Activated naive CD4-positive, alpha-beta T cell treated with anti-CD3 and anti-CD28 coated beads, Interleukin-2, amount 10 ng/mL, durations not matched to agents 7 days and 5 days (primary cell): ENCODE data around the gene BCAN.

Experiments
- CTCF ChIA-PET: fragments of 350-600 bp; sonication (Branson Sonifier 250); formaldehyde crosslinking; loops from one replicate; lab custom pipeline; 2021; ENCODE audit warnings: antibody characterized with exemption; lab: Charles Lee
- DNase-seq: peaks from one replicate; pipeline ENCODE4 v3.0.0-alpha.2; 2020
- H3K27ac Mint-ChIP-seq: one replicate; pipeline ENCODE4 v1.8.0; 2021; ENCODE audit warnings: mild to moderate bottlenecking, moderate library complexity, mixed read lengths
- H3K27me3 Mint-ChIP-seq: one replicate; pipeline ENCODE4 v1.8.0; 2021; ENCODE audit warnings: mild to moderate bottlenecking, mixed read lengths
- H3K36me3 Mint-ChIP-seq: one replicate; pipeline ENCODE4 v1.8.0; 2021; ENCODE audit warnings: mixed read lengths
- H3K4me1 Mint-ChIP-seq: one replicate; pipeline ENCODE4 v1.8.0; 2021; ENCODE audit warnings: mixed read lengths
- H3K4me3 Mint-ChIP-seq: one replicate; pipeline ENCODE4 v1.8.0; 2021; ENCODE audit warnings: mild to moderate bottlenecking, moderate library complexity, mixed read lengths
- H3K9me3 Mint-ChIP-seq: one replicate; pipeline ENCODE4 v1.8.0; 2021; ENCODE audit warnings: mixed read lengths

Gene BCAN

GRCh38 chr1:156642265-156643048 lies 540 bp downstream of the BCAN start:
- Mint-ChIP-seq H3K9me3 (no peaks in the 10 kb centered on the region), H3K36me3 (no peaks in the 10 kb centered on the region), H3K4me3 (no peak overlapping the region), H3K27ac (no peak overlapping the region), H3K4me1 (peaks cover 33% of the 10 kb centered on the region), H3K27me3 (peaks cover 96% of the 10 kb centered on the region)
- DNase-seq: no peak
- CTCF ChIA-PET: interaction anchor here (1.0 to 5.5 kb wide), 8 partner anchors 13 to 217 kb away, joined by 3 to 47 read pairs (median 10); partner anchors contain the start of genes HAPLN2 and INSRR

GRCh38 chr1:156643049-156643777 lies 1.3 kb downstream of the BCAN start:
- DNase-seq: no peak
- CTCF ChIA-PET: interaction anchor here (0.7 to 5.5 kb wide), 13 partner anchors 9 to 256 kb away, joined by 3 to 47 read pairs (median 6); partner anchors contain the start of genes HAPLN2 and INSRR
- no peak overlapping the region for H3K4me3 Mint-ChIP-seq
- no peaks in the 10 kb centered on the region for H3K9me3 Mint-ChIP-seq
- H3K27ac Mint-ChIP-seq: no peak overlapping the region
- H3K36me3 Mint-ChIP-seq: no peaks in the 10 kb centered on the region
- peaks cover 98% of the 10 kb centered on the region for H3K27me3 Mint-ChIP-seq
- peaks cover 33% of the 10 kb centered on the region for H3K4me1 Mint-ChIP-seq

GRCh38 chr1:156643778-156644092 lies 1.8 kb downstream of the BCAN start:
- Mint-ChIP-seq H3K27me3 (peaks cover 98% of the 10 kb centered on the region), H3K36me3 (no peaks in the 10 kb centered on the region), H3K9me3 (no peaks in the 10 kb centered on the region), H3K4me1 (peaks cover 33% of the 10 kb centered on the region), H3K4me3 (no peak overlapping the region), H3K27ac (no peak overlapping the region)
- CTCF ChIA-PET: interaction anchor here (0.7 to 5.5 kb wide), 11 partner anchors 9 to 257 kb away, joined by 3 to 47 read pairs (median 7); partner anchors contain the start of genes HAPLN2 and INSRR
- DNase-seq: peak; percentile 68

- Mint-ChIP-seq H3K27me3 (peaks cover 98% of the 10 kb centered on the region), H3K27ac (no peak overlapping the region), H3K4me1 (peaks cover 33% of the 10 kb centered on the region), H3K9me3 (no peaks in the 10 kb centered on the region), H3K4me3 (no peak overlapping the region), H3K36me3 (no peaks in the 10 kb centered on the region)
- CTCF ChIA-PET: interaction anchor here (0.7 to 5.5 kb wide), 11 partner anchors 10 to 257 kb away, joined by 3 to 47 read pairs (median 7); partner anchors contain the start of genes HAPLN2 and INSRR
- DNase-seq: no peak
Measured at GRCh38 chr1:156644146-156644545, 2.2 kb downstream of the BCAN start.

DNA sequence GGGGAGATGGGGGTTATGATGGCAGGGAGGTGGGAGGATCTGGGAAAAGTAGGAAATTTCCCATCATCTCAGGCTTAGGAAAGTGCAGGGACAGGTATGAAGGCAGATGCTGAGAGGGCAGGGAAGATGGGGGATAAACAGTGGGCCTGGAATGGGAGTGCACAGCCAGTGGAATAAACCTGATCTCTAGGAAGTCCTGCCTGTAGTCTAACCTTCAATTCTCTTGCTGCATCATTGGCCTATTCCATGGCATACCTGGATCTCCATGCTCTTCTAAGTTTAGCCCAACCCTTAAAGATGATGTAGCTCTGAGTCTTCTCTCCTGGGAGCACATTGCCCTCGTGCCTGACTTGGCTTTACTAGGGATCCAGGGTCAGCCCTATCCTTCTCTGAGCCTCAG lies 2.7 kb downstream of the BCAN start:
- no peak for DNase-seq
- H3K4me1 Mint-ChIP-seq: peaks cover 33% of the 10 kb centered on the region
- H3K36me3 Mint-ChIP-seq: no peaks in the 10 kb centered on the region
- no peak overlapping the region for H3K4me3 Mint-ChIP-seq
- H3K27me3 Mint-ChIP-seq: peaks cover 98% of the 10 kb centered on the region
- CTCF ChIA-PET: interaction anchor here (1.1 to 5.5 kb wide), 6 partner anchors 11 to 45 kb away, joined by 3 to 47 read pairs (median 8); no protein-coding TSS in a partner anchor
- no peak overlapping the region for H3K27ac Mint-ChIP-seq
- no peaks in the 10 kb centered on the region for H3K9me3 Mint-ChIP-seq

- DNase-seq: no peak
- CTCF ChIA-PET: interaction anchor here (1.3 to 5.5 kb wide), 5 partner anchors 14 to 33 kb away, joined by 3 to 47 read pairs (median 7); no protein-coding TSS in a partner anchor
- Mint-ChIP-seq H3K36me3 (no peaks in the 10 kb centered on the region), H3K9me3 (no peaks in the 10 kb centered on the region), H3K27me3 (peaks cover 98% of the 10 kb centered on the region), H3K4me1 (peaks cover 33% of the 10 kb centered on the region), H3K4me3 (no peak overlapping the region), H3K27ac (no peak overlapping the region)
Measured at GRCh38 chr1:156645056-156645455, 3.1 kb downstream of the BCAN start.

- Mint-ChIP-seq H3K9me3 (no peaks in the 10 kb centered on the region), H3K27ac (no peak overlapping the region), H3K4me1 (peaks cover 33% of the 10 kb centered on the region), H3K27me3 (peaks cover 98% of the 10 kb centered on the region), H3K36me3 (no peaks in the 10 kb centered on the region), H3K4me3 (no peak overlapping the region)
- no peak for DNase-seq
- CTCF ChIA-PET: interaction anchor here (1.3 to 5.5 kb wide), 4 partner anchors 14 to 33 kb away, joined by 3 to 47 read pairs (median 5); no protein-coding TSS in a partner anchor
Measured at GRCh38 chr1:156645666-156646065, 3.7 kb downstream of the BCAN start.

- no peak for DNase-seq
- CTCF ChIA-PET: interaction anchor here (1.8 to 3.1 kb wide), 2 partner anchors 13 kb away, joined by 7 to 20 read pairs; no protein-coding TSS in a partner anchor
- Mint-ChIP-seq H3K4me1 (peaks cover 26% of the 10 kb centered on the region), H3K36me3 (no peaks in the 10 kb centered on the region), H3K27ac (no peak overlapping the region), H3K27me3 (peaks cover 98% of the 10 kb centered on the region), H3K9me3 (no peaks in the 10 kb centered on the region), H3K4me3 (no peak overlapping the region)
Measured at GRCh38 chr1:156646738-156647211, 4.9 kb downstream of the BCAN start.

DNA sequence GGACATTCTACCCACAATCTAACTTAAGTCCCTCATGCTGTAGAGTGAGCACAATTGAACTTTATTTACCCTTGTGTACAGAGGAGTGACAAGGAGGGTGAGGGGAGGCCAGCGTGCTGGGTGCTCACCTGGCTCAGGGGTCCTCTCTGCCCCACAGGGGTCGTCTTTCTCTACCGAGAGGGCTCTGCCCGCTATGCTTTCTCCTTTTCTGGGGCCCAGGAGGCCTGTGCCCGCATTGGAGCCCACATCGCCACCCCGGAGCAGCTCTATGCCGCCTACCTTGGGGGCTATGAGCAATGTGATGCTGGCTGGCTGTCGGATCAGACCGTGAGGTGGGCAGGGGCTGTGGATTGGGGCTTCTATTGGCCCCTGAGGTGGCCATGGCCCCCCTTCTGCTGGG lies 5.4 kb downstream of the BCAN start:
- H3K4me1 Mint-ChIP-seq: peaks cover 25% of the 10 kb centered on the region
- no peaks in the 10 kb centered on the region for H3K36me3 Mint-ChIP-seq
- H3K27ac Mint-ChIP-seq: no peak overlapping the region
- CTCF ChIA-PET: interaction anchor here (3.1 kb wide), 1 partner anchor 12 kb away, joined by 20 read pairs; no protein-coding TSS in a partner anchor
- no peak for DNase-seq
- H3K9me3 Mint-ChIP-seq: no peaks in the 10 kb centered on the region
- peaks cover 98% of the 10 kb centered on the region for H3K27me3 Mint-ChIP-seq
- no peak overlapping the region for H3K4me3 Mint-ChIP-seq

- peaks cover 99% of the 10 kb centered on the region for H3K27me3 Mint-ChIP-seq
- H3K4me3 Mint-ChIP-seq: no peak overlapping the region
- peaks cover 14% of the 10 kb centered on the region for H3K4me1 Mint-ChIP-seq
- CTCF ChIA-PET: interaction anchor here (0.8 to 4.3 kb wide), 13 partner anchors 8 to 263 kb away, joined by 3 to 27 read pairs (median 6); partner anchors contain the start of gene NES
- H3K36me3 Mint-ChIP-seq: no peaks in the 10 kb centered on the region
- no peak overlapping the region for H3K27ac Mint-ChIP-seq
- no peaks in the 10 kb centered on the region for H3K9me3 Mint-ChIP-seq
- no peak for DNase-seq
Measured at GRCh38 chr1:156648496-156648895, 6.6 kb downstream of the BCAN start.

DNA sequence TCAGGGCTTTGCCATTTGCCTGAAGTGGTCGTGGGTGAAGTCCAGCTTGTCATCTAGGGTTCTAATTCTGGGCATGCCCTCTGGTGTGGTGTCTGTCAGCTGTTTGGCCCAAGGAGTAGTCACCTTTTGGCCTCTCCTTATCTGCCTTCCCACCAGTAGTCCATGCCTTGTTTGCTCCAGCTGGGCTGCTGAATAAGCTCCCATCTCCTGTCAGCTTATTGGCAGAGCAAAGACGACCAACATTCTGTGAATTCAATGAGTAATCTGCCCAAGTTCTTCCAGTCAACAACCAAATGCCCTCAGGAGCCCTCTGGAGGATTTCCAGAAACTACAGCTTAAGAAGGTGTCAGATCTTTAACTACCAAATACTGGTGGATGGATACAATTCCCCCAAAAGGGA lies 7.0 kb downstream of the BCAN start:
- no peak overlapping the region for H3K27ac Mint-ChIP-seq
- CTCF ChIA-PET: interaction anchor here (0.8 to 4.3 kb wide), 15 partner anchors 8 to 263 kb away, joined by 3 to 27 read pairs (median 5); partner anchors contain the start of genes HAPLN2 and NES
- no peaks in the 10 kb centered on the region for H3K9me3 Mint-ChIP-seq
- H3K36me3 Mint-ChIP-seq: no peaks in the 10 kb centered on the region
- DNase-seq: no peak
- no peak overlapping the region for H3K4me3 Mint-ChIP-seq
- H3K27me3 Mint-ChIP-seq: peaks cover 99% of the 10 kb centered on the region
- peaks cover 9% of the 10 kb centered on the region for H3K4me1 Mint-ChIP-seq

GRCh38 chr1:156652131-156652991 lies 10.4 kb downstream of the BCAN start:
- CTCF ChIA-PET: interaction anchor here (0.8 to 2.0 kb wide), 3 partner anchors 25 to 28 kb away, joined by 3 to 9 read pairs (median 3); no protein-coding TSS in a partner anchor
- peak; percentile 66 for DNase-seq
- no peaks in the 10 kb centered on the region for H3K36me3 Mint-ChIP-seq
- peaks cover 99% of the 10 kb centered on the region for H3K27me3 Mint-ChIP-seq
- H3K27ac Mint-ChIP-seq: no peak overlapping the region
- no peak overlapping the region for H3K4me3 Mint-ChIP-seq
- no peaks in the 10 kb centered on the region for H3K9me3 Mint-ChIP-seq
- H3K4me1 Mint-ChIP-seq: peaks cover 9% of the 10 kb centered on the region

- H3K36me3 Mint-ChIP-seq: no peaks in the 10 kb centered on the region
- no peak overlapping the region for H3K4me3 Mint-ChIP-seq
- DNase-seq: no peak
- CTCF ChIA-PET: interaction anchor here (0.8 to 2.0 kb wide), 2 partner anchors 26 to 29 kb away, joined by 3 to 9 read pairs; no protein-coding TSS in a partner anchor
- H3K9me3 Mint-ChIP-seq: no peaks in the 10 kb centered on the region
- H3K27me3 Mint-ChIP-seq: peaks cover 99% of the 10 kb centered on the region
- H3K4me1 Mint-ChIP-seq: peaks cover 13% of the 10 kb centered on the region
- H3K27ac Mint-ChIP-seq: no peak overlapping the region
Measured at GRCh38 chr1:156652992-156653355, 11.1 kb downstream of the BCAN start.
